K562 (cell line): ENCODE data around the gene LIF. TPM values are rescaled to one million over a fixed set of nuclear protein-coding genes. Genes with fewer than 3 reads are reported as not detected.

Experiments
- ATAC-seq: fragments of 200-7000 bp; cut with Tn5 transposase; 3 replicates; pipeline ENCODE4 v1.9.1; 2020; ENCODE audit warnings: moderate library complexity
- BruUV-seq: library from RNA; stranded (reverse); fragments of 400-500 nt; replicated peaks from 2 replicates; lab custom pipeline; 2021; lab: Mats Ljungman, UMichigan
- CTCF ChIA-PET: fragments of 300-600 bp; formaldehyde crosslinking; extraction: SDS; loops from one replicate; lab custom pipeline; 2021; ENCODE audit warnings: low intra/inter-chr PET ratio; lab: Yijun Ruan, JAX
- POLR2A ChIA-PET: fragments of 300-600, 350-650 bp; sonication (Branson Sonifier 250); formaldehyde crosslinking; extraction: SDS; loops from one replicate; lab custom pipeline; 2021; ENCODE audit warnings: antibody characterized with exemption, inconsistent platforms; lab: Yijun Ruan, JAX
- DNase-seq, 4 experiments: peaks; one replicate each; pipeline versions ENCODE4 v3.0.0 to v3.0.0-alpha.2; 2011 to 2018; ENCODE audit warnings: low spot score in 3 of 4, mixed read lengths in 3 of 4; ENCODE audit errors: extremely low read depth in 1 of 4
- FAIRE-seq: peaks from 2 replicates; lab custom pipeline; 2011; peaks lifted over from hg19 to GRCh38; lab: Jason Lieb, UNC
- H2AFZ ChIP-seq: 2 replicates; pipeline ENCODE4 v1.6.0; 2011; ENCODE audit warnings: low read depth, low read length, control low read depth, inconsistent platforms
- H3K27ac ChIP-seq: fragments of 200-600 bp; 3 replicates; pipeline ENCODE4 v1.8.0; 2011; ENCODE audit warnings: low read depth, mild to moderate bottlenecking, control low read depth, inconsistent platforms, low read length, moderate library complexity, mixed read lengths; ENCODE audit errors: extremely low read depth
- H3K27me3 ChIP-seq, 2 experiments: fragments of 300-600 bp in 1 of 2; 2 replicates in 1 of 2; 3 replicates in 1 of 2; pipeline versions ENCODE4 v1.6.0 to v1.8.0; 2011; ENCODE audit warnings: inconsistent platforms in 2 of 2, low read length in 2 of 2, mild to moderate bottlenecking in 1 of 2, mixed read lengths in 1 of 2, moderate library complexity in 1 of 2; ENCODE audit not compliant: control insufficient read depth in 2 of 2, insufficient read depth in 2 of 2
- H3K36me3 ChIP-seq: fragments of 300-600 bp; 3 replicates; pipeline ENCODE4 v1.8.0; 2011; ENCODE audit warnings: mild to moderate bottlenecking, low read length, inconsistent platforms; ENCODE audit not compliant: control insufficient read depth, insufficient read depth
- H3K4me1 ChIP-seq, 2 experiments: fragments of 200-600 bp in 1 of 2; replicated peaks in 1 of 2; 2 replicates in 1 of 2; 3 replicates in 1 of 2; pipeline versions ENCODE4 v1.5.1 to v1.8.0; 2011; ENCODE audit warnings: inconsistent platforms in 2 of 2, low read length in 2 of 2, mild to moderate bottlenecking in 1 of 2, mixed read lengths in 1 of 2, moderate library complexity in 1 of 2; ENCODE audit not compliant: control insufficient read depth in 2 of 2, insufficient read depth in 2 of 2
- H3K4me2 ChIP-seq: 2 replicates; pipeline ENCODE4 v1.6.1; 2011; ENCODE audit warnings: low read length, control low read depth, inconsistent platforms, mixed read lengths; ENCODE audit not compliant: insufficient read depth
- H3K4me3 ChIP-seq: fragments of 200-600 bp; sonication (generic), shearing (Covaris generic); 2 replicates; pipeline ENCODE4 v1.5.1; 2016; ENCODE audit warnings: control low read depth, inconsistent platforms
- H3K79me2 ChIP-seq: fragments of 200-600 bp; 3 replicates; pipeline ENCODE4 v1.8.0; 2011; ENCODE audit warnings: low read length, inconsistent platforms; ENCODE audit not compliant: control insufficient read depth, insufficient read depth
- H3K9ac ChIP-seq, 2 experiments: 2 replicates each; pipeline versions ENCODE4 v1.6.0 to v1.6.1; 2011; ENCODE audit warnings: low read depth in 2 of 2, low read length in 2 of 2, control low read depth in 1 of 2, inconsistent platforms in 1 of 2, mild to moderate bottlenecking in 1 of 2, mixed read lengths in 1 of 2; ENCODE audit not compliant: insufficient read depth in 1 of 2
- H3K9me1 ChIP-seq: one replicate; pipeline ENCODE4 v1.6.0; 2011; ENCODE audit warnings: inconsistent platforms, mild to moderate bottlenecking, low read length, moderate library complexity; ENCODE audit not compliant: control insufficient read depth, insufficient read depth
- H3K9me3 ChIP-seq: replicated peaks from 2 replicates; pipeline ENCODE4 v1.5.1; 2011; ENCODE audit warnings: low read depth, low read length, inconsistent platforms; ENCODE audit not compliant: control insufficient read depth, insufficient read depth
- H4K20me1 ChIP-seq: replicated peaks from 2 replicates; pipeline ENCODE4 v1.6.1; 2011; ENCODE audit warnings: low read length, inconsistent platforms, mixed read lengths; ENCODE audit not compliant: control insufficient read depth, insufficient read depth
- ESRRB ChIP-seq: fragments of 250-450 bp; sonication (Bioruptor Pico); IDR thresholded peaks from 2 replicates; pipeline ENCODE4 v1.5.0; 2020; ENCODE audit warnings: mild to moderate bottlenecking, moderate library complexity, borderline replicate concordance
- FOXM1 ChIP-seq, 2 experiments: fragments of 450-650 bp in 1 of 2; sonication (generic) in 1 of 2; formaldehyde crosslinking in 1 of 2; IDR thresholded peaks; 2 replicates each; pipeline versions ENCODE4 v1.6.1 to v1.9.0; 2017 to 2022; ENCODE audit warnings: low read depth in 2 of 2, mild to moderate bottlenecking in 2 of 2, missing genetic modification reagents in 1 of 2, moderate library complexity in 1 of 2
- NFIC ChIP-seq: fragments of 450-650 bp; IDR thresholded peaks from 2 replicates; pipeline ENCODE4 v1.6.1; 2017; ENCODE audit warnings: mild to moderate bottlenecking, inconsistent platforms
- RBM34 ChIP-seq: fragments of 200-400 bp; formaldehyde crosslinking; IDR thresholded peaks from 2 replicates; pipeline ENCODE4 v1.6.1; 2018; ENCODE audit warnings: low read length, borderline replicate concordance; ENCODE audit not compliant: insufficient read depth
- THRAP3 ChIP-seq: fragments of 450-650 bp; IDR thresholded peaks from 2 replicates; pipeline ENCODE4 v1.6.1; 2016; ENCODE audit warnings: mild to moderate bottlenecking, inconsistent platforms, borderline replicate concordance
- ZNF212 ChIP-seq: fragments of 450-650 bp; formaldehyde crosslinking; IDR thresholded peaks from 2 replicates; pipeline ENCODE4 v1.4.0; 2020; ENCODE audit warnings: mild to moderate bottlenecking
- WGBS: fragments of 100-300 bp; shearing (Covaris generic); methylation state at CpG from one replicate; pipeline ENCODE4 v1.1.6; 2016; ENCODE audit warnings: low coverage, mixed read lengths; ENCODE audit not compliant: insufficient coverage; ENCODE audit errors: missing lambda C conversion rate; 5-methylcytosine and 5-hydroxymethylcytosine counted together
- in situ Hi-C: fragments of 300-500 bp; cut with MboI; formaldehyde crosslinking; loops from 4 replicates; pipeline ENCODE4 v1.15.0; 2018; ENCODE audit warnings: inconsistent platforms, mixed read lengths
- intact Hi-C: fragments of 100-400 bp; cut with micrococcal nuclease; formaldehyde crosslinking; loops from 2 replicates; pipeline ENCODE4 v1.14.2; 2022
- polyA plus RNA-seq, 8 experiments: library from polyadenylated mRNA; depleted of rRNA in 4 of 8; stranded (reverse) in 5 of 8; unstranded in 3 of 8; fragments of >200 nt; fragmentation: Nextera tagmentation in 2 of 8; fragmentation: Illumina TruSeq in 1 of 8; extraction: Ambion mirVana in 2 of 8; extraction: Trizol in 1 of 8; gene quantifications; 2 replicates each; pipeline versions ENCODE4 v1.2.1 to v1.2.3, GENCODE V29; 2011 to 2014; ENCODE audit warnings: inconsistent platforms in 1 of 8, missing spikeins in 1 of 8
- total RNA-seq, 7 experiments: library from RNA; depleted of rRNA in 6 of 7; stranded (reverse); fragments of >200 nt in 6 of 7; fragmentation: Illumina TruSeq in 2 of 7; extraction: Trizol in 2 of 7; gene quantifications; 2 replicates each; pipeline versions ENCODE4 v1.2.1 to v1.2.3, GENCODE V29; 2011 to 2021; ENCODE audit warnings: low replicate concordance in 1 of 7
- TF ChIP-seq, protein P1 (sequence below): fragments of 450-650 bp; IDR thresholded peaks from 2 replicates; pipeline ENCODE4 v1.6.1; 2018; ENCODE audit not compliant: partially characterized antibody

Gene LIF
- total and polyA plus RNA-seq, 9 of the 15 experiments (the other 6 are each of a cell fraction or from before 2014, with no cell fraction given), result 0.05 to 0.39 (median 0.18) TPM; not detected in 3

- TF ChIP-seq ZNF212 (CRISPR knock-in tag) (no peak), FOXM1 (IDR thresholded peaks at IDR 0.05; ENCODE audit: low read depth) (no peak), FOXM1 (CRISPR knock-in tag; IDR thresholded peaks at IDR 0.05; ENCODE audit: low read depth) (no peak), ESRRB (CRISPR knock-in tag) (no peak), THRAP3 (no peak)
These were observed 45.8 kb upstream of the LIF start (continued) for GRCh38 chr22:30292069-30292970.

DNA sequence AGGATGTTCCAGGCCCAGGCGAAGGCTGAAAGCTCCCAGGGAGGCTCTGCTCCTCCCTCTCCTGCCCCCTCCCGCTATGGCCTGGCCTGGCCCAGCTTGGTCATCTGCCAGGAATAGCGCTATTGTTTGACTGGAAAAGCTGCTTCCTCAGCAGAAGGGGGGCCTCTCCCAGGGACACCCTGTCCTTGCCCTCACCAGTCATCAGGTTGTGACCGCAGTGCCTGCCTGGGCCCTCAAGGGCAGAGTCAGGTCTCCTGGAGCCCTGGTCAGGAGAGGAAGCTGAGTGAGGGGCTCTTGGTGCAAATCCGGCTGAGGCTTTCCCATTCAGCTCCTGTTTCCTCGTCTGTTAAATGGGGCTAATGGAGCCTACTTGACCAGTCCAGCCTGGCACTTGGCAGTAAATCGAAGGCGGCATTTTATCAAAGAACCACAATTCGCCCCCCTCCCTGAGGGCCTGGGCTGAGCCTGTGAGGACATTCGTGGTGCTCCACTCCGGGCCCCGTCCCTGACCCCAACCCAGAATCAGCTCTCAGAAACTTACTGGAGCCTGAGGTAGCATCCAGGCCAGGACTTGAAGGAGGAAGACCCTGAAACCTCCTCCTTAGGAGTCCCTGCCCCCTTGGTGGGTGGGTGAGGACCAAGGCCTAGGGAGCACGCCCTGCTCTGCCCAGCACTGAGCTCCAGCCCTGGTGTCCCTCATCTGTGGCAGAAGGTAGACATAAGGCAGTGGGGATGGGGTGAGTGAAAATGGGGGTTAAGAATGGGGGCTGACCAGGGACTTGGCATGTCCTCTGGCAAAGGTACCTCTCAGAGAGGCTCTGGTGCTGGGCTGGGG, 44.7 kb upstream of the LIF start:
- intact Hi-C loops (no loop called here), in situ Hi-C loops (no loop called here)
- Histone ChIP-seq H3K27me3 (no peaks in the 10 kb centered on the region), H3K4me2 (no peak overlapping the region), H3K4me1 (peaks cover 19 to 42% of the 10 kb centered on the region in 2 experiments; a peak in 4 of 5 replicates), H3K27ac (no peak overlapping the region; the same call in 2 of the 3 replicates), H3K9me1 (no peaks in the 10 kb centered on the region), H3K9ac (peak overlapping the region in 1 of 2 experiments; percentile 74; a peak in 2 of 4 replicates), H4K20me1 (peaks cover 6% of the 10 kb centered on the region; the same call in 1 of the 2 replicates), H3K79me2 (no peaks in the 10 kb centered on the region), H3K36me3 (peaks cover 16% of the 10 kb centered on the region; the same call in 1 of the 3 replicates), H3K4me3 (no peak overlapping the region), H3K9me3 (no peaks in the 10 kb centered on the region), H2AFZ (no peak overlapping the region)
- no peak for FAIRE-seq
- ChIA-PET POLR2A (interaction anchor here (0.7 to 1.4 kb wide), 5 partner anchors 9 to 160 kb away, joined by 3 to 5 read pairs (median 3); no protein-coding TSS in a partner anchor), CTCF (no interaction called here)
- BruUV-seq, result no TSS peak
- peak; percentile 67 for TF ChIP-seq NFIC
- TF ChIP-seq, protein P1, sequence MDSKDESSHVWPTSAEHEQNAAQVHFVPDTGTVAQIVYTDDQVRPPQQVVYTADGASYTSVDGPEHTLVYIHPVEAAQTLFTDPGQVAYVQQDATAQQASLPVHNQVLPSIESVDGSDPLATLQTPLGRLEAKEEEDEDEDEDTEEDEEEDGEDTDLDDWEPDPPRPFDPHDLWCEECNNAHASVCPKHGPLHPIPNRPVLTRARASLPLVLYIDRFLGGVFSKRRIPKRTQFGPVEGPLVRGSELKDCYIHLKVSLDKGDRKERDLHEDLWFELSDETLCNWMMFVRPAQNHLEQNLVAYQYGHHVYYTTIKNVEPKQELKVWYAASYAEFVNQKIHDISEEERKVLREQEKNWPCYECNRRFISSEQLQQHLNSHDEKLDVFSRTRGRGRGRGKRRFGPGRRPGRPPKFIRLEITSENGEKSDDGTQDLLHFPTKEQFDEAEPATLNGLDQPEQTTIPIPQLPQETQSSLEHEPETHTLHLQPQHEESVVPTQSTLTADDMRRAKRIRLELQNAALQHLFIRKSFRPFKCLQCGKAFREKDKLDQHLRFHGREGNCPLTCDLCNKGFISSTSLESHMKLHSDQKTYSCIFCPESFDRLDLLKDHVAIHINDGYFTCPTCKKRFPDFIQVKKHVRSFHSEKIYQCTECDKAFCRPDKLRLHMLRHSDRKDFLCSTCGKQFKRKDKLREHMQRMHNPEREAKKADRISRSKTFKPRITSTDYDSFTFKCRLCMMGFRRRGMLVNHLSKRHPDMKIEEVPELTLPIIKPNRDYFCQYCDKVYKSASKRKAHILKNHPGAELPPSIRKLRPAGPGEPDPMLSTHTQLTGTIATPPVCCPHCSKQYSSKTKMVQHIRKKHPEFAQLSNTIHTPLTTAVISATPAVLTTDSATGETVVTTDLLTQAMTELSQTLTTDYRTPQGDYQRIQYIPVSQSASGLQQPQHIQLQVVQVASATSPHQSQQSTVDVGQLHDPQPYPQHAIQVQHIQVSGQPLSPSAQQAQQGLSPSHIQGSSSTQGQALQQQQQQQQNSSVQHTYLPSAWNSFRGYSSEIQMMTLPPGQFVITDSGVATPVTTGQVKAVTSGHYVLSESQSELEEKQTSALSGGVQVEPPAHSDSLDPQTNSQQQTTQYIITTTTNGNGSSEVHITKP, result peak; percentile 52
- TF ChIP-seq RBM34, result no peak
- WGBS, result 88% methylated on average over 10 of the region's 13 CpGs
- no peak for ATAC-seq
- DNase-seq, result no peak
